Measurements from ENCODE around the gene ACTN4.

Gene ACTN4

DNA sequence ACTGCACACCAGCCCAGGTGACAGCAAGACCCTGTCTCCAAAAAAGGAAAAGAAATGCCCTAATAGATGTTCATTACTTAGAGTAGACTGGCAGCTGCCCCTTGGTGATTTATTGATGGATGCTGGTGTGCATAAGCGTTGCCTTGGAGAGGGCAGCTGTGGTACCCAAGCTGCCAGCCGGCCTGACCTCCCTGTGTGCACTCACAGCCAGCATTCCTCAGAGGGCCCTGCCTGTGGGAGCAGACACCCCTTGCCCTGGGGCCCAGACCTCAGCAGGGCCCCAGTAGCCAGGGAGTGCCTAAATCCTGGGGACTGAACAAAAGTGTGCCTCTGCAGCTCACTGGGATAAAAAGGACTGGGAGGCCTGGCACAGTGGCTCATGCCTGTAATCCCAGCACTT lies 7.8 kb upstream of the ACTN4 start:
- TF ChIP-seq POLR2AphosphoS5 (IDR thresholded peaks at IDR 0.05; ENCODE audit: low read depth, low read length) = no peak
- no peak for DNase-seq (ENCODE audit: insufficient read length)
- no peak for FAIRE-seq

DNA sequence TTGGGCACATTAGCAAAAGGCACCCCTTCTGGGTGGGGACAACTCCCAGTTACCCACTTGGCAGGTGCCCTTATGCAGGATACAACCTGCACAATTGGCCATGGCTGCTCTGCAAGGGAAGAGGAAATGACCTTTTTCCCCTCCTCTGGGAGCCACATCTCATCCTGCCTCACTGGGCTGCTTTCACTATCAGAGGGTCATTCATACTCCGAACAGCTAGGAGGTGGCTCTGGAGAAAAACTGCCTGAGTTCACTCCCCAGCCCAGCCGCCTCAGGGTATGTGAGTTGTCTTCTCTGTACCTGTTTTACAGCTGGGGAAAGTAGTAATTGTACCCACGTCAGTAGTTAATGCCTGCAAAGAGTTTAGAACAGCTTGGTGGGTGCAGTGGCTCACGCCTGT lies 7.1 kb upstream of the ACTN4 start:
- TF ChIP-seq POLR2AphosphoS5 (IDR thresholded peaks at IDR 0.05; ENCODE audit: low read depth, low read length) = no peak
- TF ChIP-seq POLR2A (IDR thresholded peaks at IDR 0.05; ENCODE audit: low read depth, low read length) = no peak
- no peak for TF ChIP-seq TAF1 (IDR thresholded peaks at IDR 0.05; ENCODE audit: borderline replicate concordance, low read depth, low read length)
- DNase-seq (ENCODE audit: insufficient read length) (no peak), FAIRE-seq (no peak)

DNA sequence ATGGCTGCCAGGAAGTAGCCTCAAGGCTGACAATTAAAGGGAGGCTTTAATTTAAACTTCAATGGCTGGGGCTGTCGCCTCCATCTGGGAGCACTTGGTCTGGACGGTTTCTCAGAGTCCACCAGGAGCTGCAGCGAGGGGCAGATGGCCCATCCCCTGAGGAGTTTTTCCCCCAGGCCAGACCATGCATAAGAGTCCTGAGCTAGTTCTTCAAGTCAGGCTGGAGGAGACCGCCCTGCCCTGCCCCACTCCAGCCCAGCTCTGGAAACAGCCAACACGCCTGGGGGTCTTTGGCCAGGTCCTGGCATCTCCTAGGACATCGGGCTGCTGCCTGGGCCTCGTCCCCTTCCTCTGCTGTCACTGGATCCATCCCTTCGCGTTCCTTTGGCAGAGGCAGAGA lies 5.3 kb upstream of the ACTN4 start:
- DNase-seq (ENCODE audit: insufficient read length) = no peak
- FAIRE-seq = no peak
- TF ChIP-seq POLR2A (IDR thresholded peaks at IDR 0.05; ENCODE audit: low read depth, low read length) = no peak
- no peak for TF ChIP-seq TAF1 (IDR thresholded peaks at IDR 0.05; ENCODE audit: borderline replicate concordance, low read depth, low read length)
- no peak for TF ChIP-seq POLR2AphosphoS5 (IDR thresholded peaks at IDR 0.05; ENCODE audit: low read depth, low read length)

DNA sequence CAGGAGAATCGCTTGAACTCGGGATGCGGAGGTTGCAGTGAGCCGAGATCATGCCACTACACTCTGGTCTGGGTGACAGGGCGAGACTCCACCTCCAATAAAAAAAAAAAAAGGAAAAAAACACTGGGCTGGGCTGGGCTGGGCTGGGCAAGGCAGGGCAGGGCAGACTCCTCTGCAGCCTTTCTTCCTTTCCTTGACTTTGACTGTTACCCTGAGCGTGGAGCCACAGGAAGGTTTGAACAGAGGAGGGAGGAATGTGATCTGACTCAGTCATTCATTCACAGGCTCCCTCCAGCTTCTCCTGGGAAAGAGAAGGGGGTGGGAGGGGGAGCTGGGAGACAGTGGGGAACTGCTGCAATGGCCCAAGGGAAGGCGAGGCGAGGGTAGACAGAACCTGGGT lies 2.7 kb upstream of the ACTN4 start:
- DNase-seq (ENCODE audit: insufficient read length) (no peak), FAIRE-seq (no peak)
- no peak for TF ChIP-seq POLR2AphosphoS5 (IDR thresholded peaks at IDR 0.05; ENCODE audit: low read depth, low read length)
- TF ChIP-seq POLR2A (IDR thresholded peaks at IDR 0.05; ENCODE audit: low read depth, low read length) = no peak
- no peak for TF ChIP-seq TAF1 (IDR thresholded peaks at IDR 0.05; ENCODE audit: borderline replicate concordance, low read depth, low read length)

DNA sequence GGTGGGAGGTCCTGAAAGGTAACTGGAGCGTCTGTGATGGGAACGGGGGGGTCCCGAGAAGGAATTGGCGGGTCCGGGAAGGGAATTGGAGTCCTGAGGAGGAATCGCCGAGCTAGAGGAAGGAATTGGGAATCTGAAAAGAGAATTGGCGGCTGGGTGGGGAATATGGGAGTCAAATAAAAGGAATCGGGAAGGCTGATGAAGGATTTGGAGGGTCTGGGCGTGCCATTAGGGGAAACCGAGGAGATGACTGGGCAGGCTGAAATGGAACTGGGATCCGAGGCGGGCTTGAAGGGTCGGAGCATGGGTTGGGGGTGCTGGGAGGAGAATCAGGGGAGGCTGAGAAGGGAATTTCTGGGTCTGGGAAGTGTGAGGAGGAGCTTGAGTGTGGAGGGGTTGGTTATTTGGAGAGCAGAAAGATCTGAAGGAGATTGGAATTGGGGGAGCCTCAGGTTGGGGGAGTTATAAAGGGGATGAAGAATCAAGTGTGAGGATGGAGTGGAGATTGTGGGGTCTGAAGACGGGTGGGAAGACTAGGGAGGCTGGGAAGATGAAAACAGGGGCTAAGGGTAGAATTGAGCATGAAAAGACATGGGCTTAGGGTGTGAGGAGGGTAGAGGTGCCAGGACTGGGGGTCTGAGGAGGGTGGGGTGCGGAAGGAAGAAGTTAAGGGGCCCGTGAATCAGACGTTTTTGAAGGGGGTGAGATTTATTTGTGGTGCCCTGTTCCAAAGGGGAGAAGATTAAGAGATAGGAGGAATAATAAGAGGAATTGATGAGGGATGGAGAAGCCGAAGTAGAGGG lies 718 bp downstream of the ACTN4 start:
- FAIRE-seq (no peak), DNase-seq (ENCODE audit: insufficient read length) (no peak)
- TF ChIP-seq TAF1 (IDR thresholded peaks at IDR 0.05; ENCODE audit: borderline replicate concordance, low read depth, low read length) = no peak
- TF ChIP-seq POLR2AphosphoS5 (IDR thresholded peaks at IDR 0.05; ENCODE audit: low read depth, low read length) = no peak
- no peak for TF ChIP-seq POLR2A (IDR thresholded peaks at IDR 0.05; ENCODE audit: low read depth, low read length)

DNA sequence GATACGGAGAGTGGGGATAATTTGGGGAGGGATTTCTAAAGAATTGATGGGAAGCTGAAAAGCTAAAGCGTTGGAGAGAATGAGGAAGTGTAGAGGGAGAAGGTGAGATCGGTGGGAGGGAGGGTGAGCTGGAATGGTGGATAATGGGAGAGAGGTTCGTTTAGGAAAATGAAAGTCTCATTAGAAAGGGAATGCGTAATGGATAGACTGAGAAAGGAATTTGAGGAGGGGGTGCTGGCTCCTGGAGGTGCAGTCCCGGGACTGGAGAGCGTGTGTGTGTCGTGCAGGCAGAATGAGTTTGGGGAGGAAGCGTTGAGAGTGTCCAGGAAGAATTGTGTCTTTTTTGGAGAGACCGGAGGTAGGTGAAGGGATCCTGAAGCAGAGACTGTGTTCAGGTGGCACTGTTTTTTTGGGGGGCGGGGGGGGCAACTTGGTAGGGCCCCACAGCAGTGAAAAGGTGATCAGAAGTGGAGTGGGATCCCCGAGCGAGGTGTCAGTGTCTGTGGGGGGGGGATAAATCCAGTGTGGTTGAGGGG lies 1.4 kb downstream of the ACTN4 start:
- DNase-seq (ENCODE audit: insufficient read length) = no peak
- no peak for FAIRE-seq
- TF ChIP-seq TAF1 (IDR thresholded peaks at IDR 0.05; ENCODE audit: borderline replicate concordance, low read depth, low read length) (no peak), POLR2A (IDR thresholded peaks at IDR 0.05; ENCODE audit: low read depth, low read length) (no peak), POLR2AphosphoS5 (IDR thresholded peaks at IDR 0.05; ENCODE audit: low read depth, low read length) (no peak)

DNA sequence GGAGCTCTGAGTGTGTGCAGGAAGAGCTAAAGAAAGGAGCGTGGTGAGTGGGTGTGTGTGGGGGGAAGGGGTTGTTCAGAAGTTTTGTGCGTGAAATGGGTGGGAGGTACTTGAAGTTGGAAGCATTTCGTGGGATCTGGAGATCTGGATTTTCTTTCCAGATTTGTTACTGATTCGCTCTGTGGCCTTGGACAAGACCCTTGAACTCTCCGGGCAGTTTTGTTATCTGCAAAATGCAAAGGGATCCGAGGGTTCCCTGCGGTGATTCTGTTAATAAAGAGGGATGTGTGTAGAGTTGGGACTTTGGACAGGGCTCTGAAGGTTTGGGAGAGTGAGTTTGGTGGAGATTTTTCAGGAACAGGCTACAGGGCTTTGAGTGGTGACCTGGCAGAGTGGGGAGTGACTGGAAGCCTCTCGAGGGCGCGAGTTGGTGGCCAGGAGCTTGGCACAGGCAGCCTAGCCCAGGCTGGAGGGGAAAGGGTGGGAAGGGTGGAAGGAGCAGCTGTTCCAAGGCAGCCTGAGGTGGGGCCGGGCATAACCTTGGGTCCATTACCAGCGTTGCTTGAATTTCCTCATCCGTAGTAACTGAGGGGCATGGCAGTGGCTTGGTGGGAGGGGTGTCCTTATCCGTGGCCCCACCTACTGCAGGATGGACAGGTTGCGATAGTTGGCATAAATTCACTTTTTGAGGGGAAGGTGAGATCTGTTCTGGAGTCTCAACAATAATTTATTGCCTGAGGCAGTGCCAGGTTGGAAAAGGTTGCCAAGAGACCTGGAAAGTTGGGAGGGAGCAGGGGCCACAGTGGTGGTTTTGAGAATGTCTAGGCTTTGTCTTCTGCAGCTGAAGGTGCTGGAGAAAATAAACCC lies 2.1 kb downstream of the ACTN4 start:
- FAIRE-seq (no peak), DNase-seq (ENCODE audit: insufficient read length) (no peak)

DNA sequence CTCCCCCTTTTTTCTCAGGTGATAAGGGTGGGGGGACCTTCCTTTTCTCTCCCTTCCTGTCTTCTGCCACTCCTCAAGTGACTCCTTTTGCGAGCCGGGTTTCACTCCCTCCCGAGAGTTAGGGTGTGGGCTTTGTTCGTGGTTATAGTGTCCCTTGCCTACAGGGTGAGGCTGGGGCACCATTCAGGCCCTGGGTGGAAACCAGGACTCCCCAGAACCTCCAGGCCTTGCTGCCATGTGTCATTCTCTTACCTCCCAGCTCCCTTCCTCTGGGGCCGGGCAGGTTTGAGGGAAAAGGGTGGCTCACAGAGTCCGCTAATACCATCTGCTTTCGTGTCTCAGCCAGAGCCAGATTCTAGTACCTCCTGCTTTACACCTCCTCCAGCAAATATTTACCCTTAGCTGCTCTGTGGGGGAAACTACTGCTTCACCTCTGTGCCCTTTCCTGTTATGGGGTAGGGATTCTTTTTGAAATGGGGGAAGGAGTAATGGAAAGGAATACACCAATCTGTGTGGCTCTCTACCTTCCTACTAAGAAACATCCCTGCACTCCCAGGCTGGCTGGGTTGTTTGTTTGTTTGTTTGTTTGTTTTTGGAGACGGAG lies 2.8 kb downstream of the ACTN4 start:
- TF ChIP-seq TAF1 (IDR thresholded peaks at IDR 0.05; ENCODE audit: borderline replicate concordance, low read depth, low read length) = no peak
- TF ChIP-seq POLR2A (IDR thresholded peaks at IDR 0.05; ENCODE audit: low read depth, low read length) = no peak
- TF ChIP-seq POLR2AphosphoS5 (IDR thresholded peaks at IDR 0.05; ENCODE audit: low read depth, low read length) = no peak
- FAIRE-seq (peak; percentile 14), DNase-seq (ENCODE audit: insufficient read length) (no peak)

More for the DNA sequence above, 2.1 kb downstream of the ACTN4 start:
- TF ChIP-seq TAF1 (IDR thresholded peaks at IDR 0.05; ENCODE audit: borderline replicate concordance, low read depth, low read length) (no peak), POLR2AphosphoS5 (IDR thresholded peaks at IDR 0.05; ENCODE audit: low read depth, low read length) (no peak), POLR2A (IDR thresholded peaks at IDR 0.05; ENCODE audit: low read depth, low read length) (no peak)

DNA sequence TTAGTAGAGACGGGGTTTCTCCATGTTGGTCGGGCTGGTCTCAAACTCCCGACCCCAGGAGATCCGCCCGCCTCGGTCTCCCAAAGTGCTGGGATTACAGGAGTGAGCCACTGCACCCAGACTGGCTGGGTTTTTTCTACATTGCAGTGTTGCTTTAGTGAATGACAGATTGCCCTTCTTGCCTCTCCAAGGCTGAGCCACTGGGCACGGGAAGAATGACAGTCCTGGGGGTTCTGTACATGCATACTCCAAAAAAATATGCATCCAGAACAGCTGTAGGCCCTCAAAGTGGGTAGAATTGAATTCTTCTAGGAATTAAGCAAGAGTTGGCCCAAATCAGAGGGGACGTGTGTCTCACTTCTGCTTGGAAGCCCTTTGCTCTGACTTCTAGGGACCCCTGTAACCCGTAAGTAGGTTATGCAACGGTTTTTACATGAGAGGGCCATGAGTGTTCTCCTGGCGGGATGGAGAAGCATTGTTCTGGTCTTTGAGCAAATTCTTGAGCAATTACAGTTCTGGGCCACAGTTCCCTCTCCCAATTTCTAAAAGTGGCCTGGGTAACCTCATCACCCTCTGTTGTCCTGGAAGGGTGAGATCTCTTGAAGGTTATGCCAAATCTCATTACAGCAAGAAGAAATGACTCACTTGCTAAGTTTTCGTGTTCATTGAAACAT lies 3.6 kb downstream of the ACTN4 start:
- FAIRE-seq (no peak), DNase-seq (ENCODE audit: insufficient read length) (no peak)
- TF ChIP-seq TAF1 (IDR thresholded peaks at IDR 0.05; ENCODE audit: borderline replicate concordance, low read depth, low read length) = no peak
- no peak for TF ChIP-seq POLR2AphosphoS5 (IDR thresholded peaks at IDR 0.05; ENCODE audit: low read depth, low read length)
- TF ChIP-seq POLR2A (IDR thresholded peaks at IDR 0.05; ENCODE audit: low read depth, low read length) = no peak

DNA sequence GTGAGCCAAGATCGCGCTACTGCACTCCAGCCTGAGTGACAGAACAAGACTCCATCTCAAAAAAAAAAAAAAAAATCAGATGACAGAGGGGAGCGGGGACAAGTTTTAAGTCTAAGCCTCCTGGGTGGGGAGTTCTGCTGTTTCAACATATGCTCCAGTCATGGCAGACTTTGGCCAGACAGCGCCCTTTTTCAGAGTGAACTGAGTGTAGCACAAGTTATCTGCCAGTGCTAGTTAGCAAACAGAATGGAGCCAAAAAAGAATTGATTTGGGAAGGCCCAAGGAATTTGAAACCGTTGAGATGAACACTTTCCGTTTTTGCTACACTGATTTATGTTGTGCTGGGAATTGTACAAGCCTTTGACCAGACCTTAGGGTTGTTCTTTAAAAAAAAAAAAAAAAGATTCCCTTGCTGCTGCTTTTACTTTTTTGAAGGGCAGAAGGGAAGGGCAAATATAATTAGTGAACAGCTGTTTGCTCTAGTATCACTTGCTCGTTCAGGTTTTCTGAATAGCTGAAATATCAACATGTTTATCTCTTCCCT lies 5.7 kb downstream of the ACTN4 start:
- FAIRE-seq (no peak), DNase-seq (ENCODE audit: insufficient read length) (no peak)
- TF ChIP-seq POLR2A (IDR thresholded peaks at IDR 0.05; ENCODE audit: low read depth, low read length) = no peak
- TF ChIP-seq POLR2AphosphoS5 (IDR thresholded peaks at IDR 0.05; ENCODE audit: low read depth, low read length) = no peak
- TF ChIP-seq TAF1 (IDR thresholded peaks at IDR 0.05; ENCODE audit: borderline replicate concordance, low read depth, low read length) = no peak

All from GM12892 (cell line).